ENCODE measurements around the gene CHAF1A.

GRCh38 chr19:4431296-4431695 is 28.9 kb downstream of the CHAF1A start:
- TF ChIP-seq CTCF (IDR thresholded peaks at IDR 0.05; ENCODE audit: borderline replicate concordance, extremely low read depth, low read length, poor library complexity, severe bottlenecking) = no peak
- TF ChIP-seq EZH2 (IDR thresholded peaks at IDR 0.05; ENCODE audit: borderline replicate concordance, low read depth, low read length, severe bottlenecking) = no peak
